Mesenchymal stem cell (in vitro differentiated cells and primary cell): Measurements from ENCODE around the gene FGFBP1.

Experiments
- DNase-seq: peaks from one replicate; pipeline ENCODE4 v3.0.0-alpha.2; 2013
- H2AFZ ChIP-seq: one replicate; pipeline ENCODE4 v1.6.1; 2013; ENCODE audit warnings: low read depth, mild to moderate bottlenecking, control low read depth, inconsistent platforms, low read length, moderate library complexity
- H2AK5ac ChIP-seq: 2 replicates; pipeline ENCODE4 v1.6.1; 2013; ENCODE audit warnings: low read length, moderate library complexity, mild to moderate bottlenecking, inconsistent platforms; ENCODE audit not compliant: severe bottlenecking
- H2BK120ac ChIP-seq: one replicate; pipeline ENCODE4 v1.6.1; 2013; ENCODE audit warnings: low read depth, mild to moderate bottlenecking, inconsistent platforms, low read length, moderate library complexity
- H2BK12ac ChIP-seq, 2 experiments: one replicate each; pipeline ENCODE4 v1.6.1; 2013; ENCODE audit warnings: inconsistent platforms in 2 of 2, low read length in 2 of 2, mild to moderate bottlenecking in 2 of 2, moderate library complexity in 2 of 2, control low read depth in 1 of 2
- H2BK15ac ChIP-seq: one replicate; pipeline ENCODE4 v1.6.1; 2013; ENCODE audit warnings: mild to moderate bottlenecking, low read depth, inconsistent platforms; ENCODE audit not compliant: poor library complexity, severe bottlenecking
- H2BK5ac ChIP-seq: 2 replicates; pipeline ENCODE4 v1.6.1; 2013; ENCODE audit warnings: low read depth, mild to moderate bottlenecking, low read length, control low read depth, inconsistent platforms; ENCODE audit not compliant: poor library complexity, severe bottlenecking
- H3K14ac ChIP-seq, 2 experiments: one replicate each; pipeline ENCODE4 v1.6.1; 2013; ENCODE audit warnings: inconsistent platforms in 2 of 2, low read length in 2 of 2, control low read depth in 1 of 2, mild to moderate bottlenecking in 1 of 2, moderate library complexity in 1 of 2
- H3K18ac ChIP-seq, 2 experiments: one replicate each; pipeline ENCODE4 v1.6.1; 2013; ENCODE audit warnings: inconsistent platforms in 2 of 2, low read length in 2 of 2, control low read depth in 1 of 2, low read depth in 1 of 2, mild to moderate bottlenecking in 1 of 2
- H3K23ac ChIP-seq, 2 experiments: one replicate each; pipeline ENCODE4 v1.6.1; 2013; ENCODE audit warnings: inconsistent platforms in 2 of 2, low read length in 2 of 2, mild to moderate bottlenecking in 2 of 2, moderate library complexity in 2 of 2, control low read depth in 1 of 2
- H3K27ac ChIP-seq: 2 replicates; pipeline ENCODE4 v1.5.1; 2013; ENCODE audit warnings: mild to moderate bottlenecking, moderate library complexity, low read length, control low read depth, inconsistent platforms; ENCODE audit not compliant: poor library complexity, severe bottlenecking
- H3K27me3 ChIP-seq, 2 experiments: 2 replicates each; pipeline versions ENCODE4 v1.6.1 to v1.7.0; 2013; ENCODE audit warnings: low read length in 2 of 2, mild to moderate bottlenecking in 2 of 2, moderate library complexity in 2 of 2, control low read depth in 1 of 2, inconsistent platforms in 1 of 2; ENCODE audit not compliant: control insufficient read depth in 1 of 2, insufficient read depth in 1 of 2
- H3K36me3 ChIP-seq, 2 experiments: 2 replicates each; pipeline versions ENCODE4 v1.6.1 to v1.7.0; 2013; ENCODE audit warnings: low read length in 2 of 2, control low read depth in 1 of 2, inconsistent platforms in 1 of 2, low read depth in 1 of 2, mild to moderate bottlenecking in 1 of 2; ENCODE audit not compliant: insufficient read depth in 2 of 2, control insufficient read depth in 1 of 2
- H3K4ac ChIP-seq, 2 experiments: one replicate each; pipeline ENCODE4 v1.6.1; 2013; ENCODE audit warnings: inconsistent platforms in 2 of 2, low read length in 2 of 2, mild to moderate bottlenecking in 2 of 2, moderate library complexity in 2 of 2, control low read depth in 1 of 2, low read depth in 1 of 2
- H3K4me1 ChIP-seq: 2 replicates; pipeline ENCODE4 v1.6.1; 2013; ENCODE audit warnings: low read depth, low read length, control low read depth; ENCODE audit not compliant: control insufficient read depth, insufficient read depth
- H3K4me2 ChIP-seq: 2 replicates; pipeline ENCODE4 v1.6.1; 2013; ENCODE audit warnings: low read length, mild to moderate bottlenecking, inconsistent platforms; ENCODE audit not compliant: poor library complexity, severe bottlenecking
- H3K4me3 ChIP-seq, 2 experiments: 2 replicates each; pipeline versions ENCODE4 v1.5.1 to v1.7.0; 2013; ENCODE audit warnings: low read length in 2 of 2, mild to moderate bottlenecking in 2 of 2, control low read depth in 1 of 2, low read depth in 1 of 2; ENCODE audit not compliant: insufficient read depth in 1 of 2
- H3K79me1 ChIP-seq: replicated peaks from 2 replicates; pipeline ENCODE4 v1.6.1; 2013; ENCODE audit warnings: mild to moderate bottlenecking, control low read depth, low read length, inconsistent platforms; ENCODE audit not compliant: poor library complexity, severe bottlenecking
- H3K9ac ChIP-seq: 2 replicates; pipeline ENCODE4 v1.7.0; 2013; ENCODE audit warnings: mild to moderate bottlenecking, low read length, moderate library complexity
- H3K9me3 ChIP-seq: 2 replicates; pipeline ENCODE4 v1.7.0; 2013; ENCODE audit warnings: mild to moderate bottlenecking, low read length; ENCODE audit not compliant: control insufficient read depth
- H4K8ac ChIP-seq: one replicate; pipeline ENCODE4 v1.6.1; 2013; ENCODE audit warnings: inconsistent platforms, mild to moderate bottlenecking, low read length, moderate library complexity
- H4K91ac ChIP-seq: one replicate; pipeline ENCODE4 v1.6.1; 2013; ENCODE audit warnings: mild to moderate bottlenecking, low read length, inconsistent platforms
- WGBS: methylation state at CpG from one replicate; pipeline ENCODE4 v1.1.7; 2013; ENCODE audit warnings: mixed read lengths; 5-methylcytosine and 5-hydroxymethylcytosine counted together

FGFBP1 gene

DNA sequence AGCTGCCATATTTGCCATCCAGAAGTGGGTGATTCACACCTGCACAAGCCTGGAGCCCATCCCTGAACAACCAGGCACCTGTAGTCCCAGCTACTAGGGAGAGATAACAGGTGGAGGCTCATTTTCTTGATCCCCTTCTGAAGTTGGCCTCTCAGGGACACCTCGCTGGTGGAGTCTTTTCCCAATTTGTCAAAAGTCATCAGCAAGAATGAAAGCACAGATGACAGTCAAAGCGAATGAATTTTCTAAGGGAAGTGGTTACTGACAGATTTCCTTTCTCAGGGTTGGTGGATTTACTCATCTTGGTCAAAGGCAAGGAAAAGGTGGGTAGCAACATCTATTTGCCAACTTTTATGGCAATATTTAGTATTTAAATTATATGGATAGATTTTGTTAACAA is 36.5 kb downstream of the FGFBP1 start:
- Histone ChIP-seq H3K4me2 (no peak overlapping the region), H3K79me1 (no peaks in the 10 kb centered on the region), H3K4me1 (peaks cover 5% of the 10 kb centered on the region), H2AK5ac (no peak overlapping the region), H3K9ac (no peak overlapping the region), H3K27me3 (no peaks in the 10 kb centered on the region), H2AFZ (no peak overlapping the region), H3K9me3 (no peaks in the 10 kb centered on the region), H3K14ac (no peak overlapping the region), H2BK120ac (no peak overlapping the region), H2BK5ac (no peak overlapping the region), H3K27ac (no peak overlapping the region), H2BK12ac (no peak overlapping the region), H3K36me3 (no peaks in the 10 kb centered on the region), H3K4me3 (no peak overlapping the region), H2BK15ac (no peak overlapping the region), H3K18ac (no peak overlapping the region), H3K4ac (no peak overlapping the region), H4K8ac (no peak overlapping the region), H4K91ac (no peak overlapping the region), H3K23ac (no peak overlapping the region)
- no peak for DNase-seq
- 85% methylated on average over 2 of the region's 2 CpGs for WGBS

DNA sequence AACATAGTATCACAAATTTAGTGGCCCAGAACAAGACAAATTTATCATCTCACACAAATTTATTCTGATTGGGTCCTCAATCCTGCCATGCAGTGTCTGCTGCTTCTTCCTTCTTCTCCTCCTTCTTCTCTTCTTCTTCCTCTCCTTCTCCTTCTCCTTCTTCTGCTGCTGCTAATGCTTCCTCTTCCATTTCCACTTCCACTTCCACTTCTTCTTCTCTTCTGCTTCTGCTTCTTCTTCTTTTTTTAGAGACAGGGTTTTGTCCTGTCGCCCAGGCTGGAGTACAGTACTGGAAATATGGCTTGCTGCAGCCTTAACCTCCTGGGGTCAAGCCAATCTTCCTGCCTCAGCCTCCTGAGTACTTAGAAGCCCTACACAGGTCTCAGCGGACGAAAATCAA is 37.5 kb downstream of the FGFBP1 start:
- Histone ChIP-seq H4K8ac (no peak overlapping the region), H2AK5ac (no peak overlapping the region), H3K14ac (no peak overlapping the region), H3K9me3 (no peaks in the 10 kb centered on the region), H2BK120ac (no peak overlapping the region), H2BK15ac (no peak overlapping the region), H4K91ac (no peak overlapping the region), H3K27ac (no peak overlapping the region), H3K79me1 (no peaks in the 10 kb centered on the region), H3K23ac (no peak overlapping the region), H3K18ac (no peak overlapping the region), H2BK5ac (no peak overlapping the region), H3K27me3 (no peaks in the 10 kb centered on the region), H3K4me2 (no peak overlapping the region), H2BK12ac (no peak overlapping the region), H3K4ac (no peak overlapping the region), H3K36me3 (no peaks in the 10 kb centered on the region), H3K4me3 (no peak overlapping the region), H3K4me1 (peaks cover 2% of the 10 kb centered on the region), H2AFZ (no peak overlapping the region), H3K9ac (no peak overlapping the region)
- 86% methylated on average over 3 of the region's 3 CpGs for WGBS
- DNase-seq: no peak

DNA sequence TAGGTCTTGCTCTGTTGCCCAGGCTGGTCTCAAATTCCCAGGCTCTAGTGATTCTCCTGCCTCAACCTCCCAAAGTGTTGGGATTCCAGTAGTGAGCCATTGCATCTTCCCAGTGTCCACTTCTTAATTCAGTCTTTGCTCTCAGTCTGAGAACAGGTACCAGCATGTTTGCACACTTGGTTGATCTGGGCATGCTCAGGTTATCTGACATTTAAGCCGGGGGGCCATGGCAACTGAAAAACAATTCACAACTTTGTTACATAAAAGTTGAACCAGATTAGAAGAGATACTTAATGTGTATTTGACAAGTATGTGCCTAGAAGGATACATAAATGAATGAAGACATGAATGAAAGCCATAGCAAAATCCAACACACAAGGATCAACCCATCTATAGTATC is 39.0 kb downstream of the FGFBP1 start:
- Histone ChIP-seq H2BK15ac (no peak overlapping the region), H2AFZ (no peak overlapping the region), H3K36me3 (no peaks in the 10 kb centered on the region), H3K14ac (no peak overlapping the region), H2AK5ac (no peak overlapping the region), H3K27me3 (no peaks in the 10 kb centered on the region), H3K9ac (no peak overlapping the region), H4K8ac (no peak overlapping the region), H3K18ac (no peak overlapping the region), H3K27ac (no peak overlapping the region), H3K4ac (no peak overlapping the region), H2BK5ac (no peak overlapping the region), H3K23ac (no peak overlapping the region), H2BK120ac (no peak overlapping the region), H3K9me3 (no peaks in the 10 kb centered on the region), H3K4me2 (no peak overlapping the region), H3K4me1 (no peaks in the 10 kb centered on the region), H3K4me3 (no peak overlapping the region), H4K91ac (no peak overlapping the region), H2BK12ac (no peak overlapping the region), H3K79me1 (no peaks in the 10 kb centered on the region)
- WGBS: no CpG with 5 or more reads among the region's 1 CpG
- DNase-seq: no peak

DNA sequence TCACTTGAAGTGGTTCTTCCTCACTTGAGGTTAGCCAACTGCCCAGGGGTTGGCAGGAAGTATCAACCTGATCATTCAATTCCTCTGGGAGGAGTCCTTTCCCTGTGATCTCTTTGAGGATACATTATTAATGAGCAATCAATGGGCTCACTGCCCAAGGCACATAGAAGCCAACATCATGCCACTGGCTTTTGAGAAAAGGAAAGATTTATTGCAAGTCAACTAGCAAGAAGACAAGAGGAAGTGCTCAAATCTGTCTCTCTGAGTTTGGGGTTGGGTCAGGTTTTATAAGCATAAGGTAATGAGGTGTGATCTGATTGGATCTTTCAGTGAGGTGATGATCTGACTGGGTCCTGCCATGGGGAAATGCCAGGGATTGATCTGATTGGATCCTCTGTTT is 39.6 kb downstream of the FGFBP1 start:
- no peak overlapping the region for H3K9ac ChIP-seq
- H2BK5ac ChIP-seq: no peak overlapping the region
- H2BK12ac ChIP-seq: no peak overlapping the region
- no peak overlapping the region for H2AFZ ChIP-seq
- no peaks in the 10 kb centered on the region for H3K36me3 ChIP-seq
- no peak overlapping the region for H3K23ac ChIP-seq
- no peaks in the 10 kb centered on the region for H3K79me1 ChIP-seq
- H2BK120ac ChIP-seq: no peak overlapping the region
- no peaks in the 10 kb centered on the region for H3K27me3 ChIP-seq
- H4K8ac ChIP-seq: no peak overlapping the region
- no peak overlapping the region for H3K4ac ChIP-seq
- no peak overlapping the region for H3K18ac ChIP-seq
- no peak overlapping the region for H2AK5ac ChIP-seq
- H4K91ac ChIP-seq: no peak overlapping the region
- DNase-seq: no peak
- no peaks in the 10 kb centered on the region for H3K4me1 ChIP-seq
- H3K4me2 ChIP-seq: no peak overlapping the region
- H2BK15ac ChIP-seq: no peak overlapping the region
- no peak overlapping the region for H3K27ac ChIP-seq
- no peaks in the 10 kb centered on the region for H3K9me3 ChIP-seq
- no peak overlapping the region for H3K14ac ChIP-seq
- no peak overlapping the region for H3K4me3 ChIP-seq
